Loucy (cell line): ENCODE data around the gene LTBP1.

Experiments
- EZH2phosphoT487 ChIP-seq: fragments of 200-600 bp; IDR thresholded peaks from 2 replicates; pipeline ENCODE4 v1.6.1; 2018; ENCODE audit warnings: antibody characterized with exemption, mild to moderate bottlenecking, moderate library complexity, borderline replicate concordance
- TF ChIP-seq, protein P1 (sequence below): fragments of 200-600 bp; sonication (generic); conservative IDR thresholded peaks from 2 replicates; pipeline ENCODE4 v1.5.1; 2014; ENCODE audit warnings: mild to moderate bottlenecking, antibody characterized with exemption, low read length

DNA sequence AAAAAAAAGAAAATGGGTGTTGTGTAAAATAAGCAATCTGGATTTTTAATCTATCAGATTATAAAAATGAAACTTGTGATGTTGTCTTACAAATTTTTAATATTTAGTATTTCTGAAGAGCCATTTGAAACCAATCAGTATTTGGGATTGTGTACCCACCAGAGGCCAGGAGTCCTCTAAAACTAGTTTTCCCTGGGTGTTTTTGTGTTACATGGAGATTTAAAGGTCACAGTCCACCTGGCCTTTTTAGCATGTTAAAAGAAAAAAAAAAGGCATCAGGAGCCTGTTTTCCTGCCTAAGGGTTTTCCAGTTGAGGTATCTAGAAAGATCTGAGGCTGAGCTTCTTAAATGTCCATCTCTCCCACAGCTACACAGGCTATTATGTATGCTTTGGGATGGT lies 221.7 kb downstream of the LTBP1 start:
- TF ChIP-seq EZH2phosphoT487 = no peak
- TF ChIP-seq, protein P1, sequence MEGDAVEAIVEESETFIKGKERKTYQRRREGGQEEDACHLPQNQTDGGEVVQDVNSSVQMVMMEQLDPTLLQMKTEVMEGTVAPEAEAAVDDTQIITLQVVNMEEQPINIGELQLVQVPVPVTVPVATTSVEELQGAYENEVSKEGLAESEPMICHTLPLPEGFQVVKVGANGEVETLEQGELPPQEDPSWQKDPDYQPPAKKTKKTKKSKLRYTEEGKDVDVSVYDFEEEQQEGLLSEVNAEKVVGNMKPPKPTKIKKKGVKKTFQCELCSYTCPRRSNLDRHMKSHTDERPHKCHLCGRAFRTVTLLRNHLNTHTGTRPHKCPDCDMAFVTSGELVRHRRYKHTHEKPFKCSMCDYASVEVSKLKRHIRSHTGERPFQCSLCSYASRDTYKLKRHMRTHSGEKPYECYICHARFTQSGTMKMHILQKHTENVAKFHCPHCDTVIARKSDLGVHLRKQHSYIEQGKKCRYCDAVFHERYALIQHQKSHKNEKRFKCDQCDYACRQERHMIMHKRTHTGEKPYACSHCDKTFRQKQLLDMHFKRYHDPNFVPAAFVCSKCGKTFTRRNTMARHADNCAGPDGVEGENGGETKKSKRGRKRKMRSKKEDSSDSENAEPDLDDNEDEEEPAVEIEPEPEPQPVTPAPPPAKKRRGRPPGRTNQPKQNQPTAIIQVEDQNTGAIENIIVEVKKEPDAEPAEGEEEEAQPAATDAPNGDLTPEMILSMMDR = no peak
